GM19455 (cell line): ENCODE measurements around the gene ANO9.

Source experiments
- ATAC-seq: cut with Tn5 transposase; IDR thresholded peaks from one replicate; pipeline ENCODE4 v1.9.1; 2021; ENCODE audit not compliant: unreplicated experiment

The ANO9 gene, protein sequence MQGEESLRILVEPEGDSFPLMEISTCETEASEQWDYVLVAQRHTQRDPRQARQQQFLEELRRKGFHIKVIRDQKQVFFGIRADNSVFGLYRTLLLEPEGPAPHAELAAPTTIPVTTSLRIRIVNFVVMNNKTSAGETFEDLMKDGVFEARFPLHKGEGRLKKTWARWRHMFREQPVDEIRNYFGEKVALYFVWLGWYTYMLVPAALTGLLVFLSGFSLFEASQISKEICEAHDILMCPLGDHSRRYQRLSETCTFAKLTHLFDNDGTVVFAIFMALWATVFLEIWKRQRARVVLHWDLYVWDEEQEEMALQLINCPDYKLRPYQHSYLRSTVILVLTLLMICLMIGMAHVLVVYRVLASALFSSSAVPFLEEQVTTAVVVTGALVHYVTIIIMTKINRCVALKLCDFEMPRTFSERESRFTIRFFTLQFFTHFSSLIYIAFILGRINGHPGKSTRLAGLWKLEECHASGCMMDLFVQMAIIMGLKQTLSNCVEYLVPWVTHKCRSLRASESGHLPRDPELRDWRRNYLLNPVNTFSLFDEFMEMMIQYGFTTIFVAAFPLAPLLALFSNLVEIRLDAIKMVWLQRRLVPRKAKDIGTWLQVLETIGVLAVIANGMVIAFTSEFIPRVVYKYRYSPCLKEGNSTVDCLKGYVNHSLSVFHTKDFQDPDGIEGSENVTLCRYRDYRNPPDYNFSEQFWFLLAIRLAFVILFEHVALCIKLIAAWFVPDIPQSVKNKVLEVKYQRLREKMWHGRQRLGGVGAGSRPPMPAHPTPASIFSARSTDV

DNA sequence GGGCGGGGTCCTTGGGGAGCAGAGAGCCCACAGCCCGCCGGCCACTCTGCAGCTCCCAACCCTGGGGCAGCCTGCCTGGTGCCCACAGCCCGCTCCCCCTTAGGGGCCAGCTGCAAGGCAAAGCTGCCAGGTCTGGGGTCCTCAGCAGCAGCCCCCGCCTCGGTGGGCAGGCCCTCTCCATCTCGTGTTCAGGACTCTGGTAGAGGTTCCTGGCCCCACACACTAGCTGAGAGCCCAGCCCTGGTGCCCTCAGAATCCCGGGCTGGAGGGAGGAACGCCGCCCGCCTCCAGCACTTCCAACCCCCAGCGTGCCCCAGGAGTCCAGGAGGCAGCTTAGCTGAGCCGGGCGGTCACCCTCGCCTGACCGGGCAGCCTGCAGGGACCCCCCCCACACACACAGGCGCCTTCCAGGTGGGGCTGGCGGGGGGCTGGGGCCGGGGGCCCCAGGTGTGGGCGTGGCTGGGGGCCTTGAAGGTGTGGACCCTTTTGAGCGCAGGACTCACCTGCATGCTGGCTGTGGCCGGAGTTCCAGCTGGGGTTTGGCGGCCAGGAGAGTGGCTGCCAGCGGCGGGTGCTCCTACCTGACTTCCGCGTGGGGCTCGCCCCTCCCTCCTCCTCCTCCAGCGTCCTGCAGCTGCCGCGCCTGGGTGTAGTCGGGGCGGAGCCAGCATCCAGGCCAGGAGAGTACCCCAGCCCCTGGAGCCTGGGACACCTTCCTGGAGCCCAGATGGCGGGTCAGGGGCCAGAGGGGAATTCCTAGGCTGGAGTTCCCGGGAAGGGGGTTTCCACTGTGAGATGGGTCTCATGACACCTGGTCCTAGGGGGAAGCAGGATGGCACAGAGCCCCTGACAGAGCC lies at the start of gene ANO9:
Gene ANO9 (minus strand): TSS at position 594 of the 857 bp plus-strand sequence. CDS start 85 bp downstream, at position 509.
- peak; percentile 59 for ATAC-seq

GRCh38 chr11:491358-491757 lies 49.5 kb upstream of the ANO9 start:
- ATAC-seq = no peak

- no peak for ATAC-seq
Measured at GRCh38 chr11:490930-491260, 49.1 kb upstream of the ANO9 start.

DNA sequence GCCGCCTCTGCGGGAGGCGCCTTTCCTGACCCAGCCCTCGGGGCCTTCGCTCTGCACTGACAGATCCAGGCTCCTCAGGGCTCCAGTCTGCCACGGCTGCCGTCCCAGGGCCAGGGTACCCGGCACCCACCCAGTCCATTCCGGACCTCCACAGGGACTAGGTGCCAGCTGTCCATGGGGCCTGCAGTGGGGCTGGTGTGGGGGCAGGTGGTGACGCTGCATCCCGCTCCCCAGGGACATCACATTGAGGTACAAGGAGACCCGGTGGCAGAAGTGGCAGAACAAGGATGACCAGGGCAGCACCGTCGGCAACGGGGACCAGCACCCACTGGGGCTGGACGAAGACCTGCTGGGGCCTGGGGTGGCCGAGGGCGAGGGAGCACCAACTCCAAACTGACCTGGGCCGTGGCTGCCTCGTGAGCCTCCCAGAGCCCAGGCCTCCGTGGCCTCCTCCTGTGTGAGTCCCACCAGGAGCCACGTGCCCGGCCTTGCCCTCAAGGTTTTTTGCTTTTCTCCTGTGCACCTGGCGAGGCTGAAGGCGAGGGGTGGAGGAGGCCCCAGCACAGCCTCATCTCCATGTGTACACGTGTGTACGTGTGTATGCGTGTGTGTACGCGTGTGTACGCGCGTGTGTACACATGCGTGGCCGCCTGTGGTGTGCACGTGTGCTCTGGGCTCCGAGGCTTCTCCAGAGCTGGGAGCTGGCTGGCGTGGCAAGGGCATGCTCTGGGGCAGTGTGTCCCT lies 48.5 kb upstream of the ANO9 start:
- ATAC-seq = no peak

DNA sequence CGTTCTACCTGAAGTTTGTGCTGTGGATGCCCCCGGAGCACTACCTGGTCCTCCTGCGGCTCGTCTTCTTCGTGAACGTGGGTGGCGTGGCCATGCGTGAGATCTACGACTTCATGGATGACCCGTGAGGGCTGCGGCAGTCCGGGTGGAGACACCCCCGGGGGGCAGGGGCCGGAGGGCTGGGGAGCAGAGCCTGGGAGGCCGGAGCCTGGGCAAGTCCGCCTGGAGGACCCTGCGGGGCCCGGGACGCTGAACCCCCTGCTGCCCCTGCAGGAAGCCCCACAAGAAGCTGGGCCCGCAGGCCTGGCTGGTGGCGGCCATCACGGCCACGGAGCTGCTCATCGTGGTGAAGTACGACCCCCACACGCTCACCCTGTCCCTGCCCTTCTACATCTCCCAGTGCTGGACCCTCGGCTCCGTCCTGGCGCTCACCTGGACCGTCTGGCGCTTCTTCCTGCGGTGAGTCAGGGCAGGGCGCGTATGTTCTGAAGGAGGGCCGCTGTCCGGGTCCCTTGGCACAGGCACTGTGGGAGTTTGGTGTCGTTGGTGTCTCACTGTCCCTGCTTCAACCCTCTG lies 47.9 kb upstream of the ANO9 start:
- no peak for ATAC-seq

DNA sequence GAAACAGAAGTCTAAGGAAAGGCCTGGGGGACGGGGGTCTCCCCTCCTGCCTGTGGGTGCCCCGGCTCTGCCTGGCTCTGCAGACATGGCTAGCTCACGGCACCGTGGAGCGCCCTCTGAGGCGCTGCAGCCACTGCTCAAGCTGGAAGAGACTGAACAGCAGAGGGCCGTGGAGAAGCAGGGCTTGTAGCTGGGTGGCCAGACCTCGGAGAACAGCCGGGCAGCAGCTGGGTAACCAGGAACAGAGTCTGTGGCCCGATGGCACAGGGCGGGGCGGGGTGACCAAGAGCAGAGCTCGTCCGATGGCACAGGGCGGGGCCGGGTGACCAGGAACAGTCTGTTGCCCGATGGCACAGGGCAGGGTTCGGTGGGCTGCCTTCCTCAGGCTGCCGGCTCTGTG lies 47.2 kb upstream of the ANO9 start:
- no peak for ATAC-seq

- no peak for ATAC-seq
Measured at GRCh38 chr11:488579-488978, 46.8 kb upstream of the ANO9 start.

DNA sequence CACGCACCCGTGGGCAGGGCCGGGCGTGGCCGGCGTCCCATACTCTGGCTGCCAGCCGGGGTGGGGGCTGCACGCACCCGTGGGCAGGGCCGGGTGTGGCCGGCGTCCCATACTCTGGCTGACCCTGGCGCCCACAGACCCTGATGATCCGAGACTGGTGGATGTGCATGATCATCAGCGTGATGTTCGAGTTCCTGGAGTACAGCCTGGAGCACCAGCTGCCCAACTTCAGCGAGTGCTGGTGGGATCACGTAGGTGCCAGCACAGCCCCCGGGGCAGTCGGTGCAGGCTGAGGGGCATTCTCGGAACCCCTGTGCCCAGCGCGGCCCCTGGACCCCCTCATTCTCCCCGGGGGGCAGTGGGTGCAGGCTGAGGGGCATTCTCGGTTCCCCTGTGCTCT lies 46.3 kb upstream of the ANO9 start:
- no peak for ATAC-seq

GRCh38 chr11:487571-488021 lies 45.8 kb upstream of the ANO9 start:
- no peak for ATAC-seq

- ATAC-seq = no peak
Measured at GRCh38 chr11:486189-486588, 44.4 kb upstream of the ANO9 start.

DNA sequence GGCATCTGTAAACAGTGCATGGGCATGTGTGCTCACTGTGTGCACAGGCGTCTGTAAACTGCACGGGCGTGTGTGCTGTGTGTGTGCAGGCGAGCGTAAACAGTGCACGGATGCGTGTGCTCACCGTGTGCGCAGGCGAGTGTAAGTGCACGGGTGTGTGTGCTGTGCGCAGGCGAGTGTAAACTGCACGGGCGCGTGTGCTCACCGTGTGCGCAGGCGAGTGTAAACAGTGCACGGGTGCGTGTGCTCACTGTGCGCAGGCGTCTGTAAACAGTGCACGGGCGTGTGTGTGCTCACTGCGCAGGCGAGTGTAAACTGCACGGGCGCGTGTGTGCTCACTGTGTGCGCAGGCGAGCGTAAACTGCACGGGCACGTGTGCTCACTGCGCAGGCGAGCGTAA lies 42.8 kb upstream of the ANO9 start:
- ATAC-seq = no peak

GRCh38 chr11:479311-479710 lies 37.5 kb upstream of the ANO9 start:
- ATAC-seq = no peak

DNA sequence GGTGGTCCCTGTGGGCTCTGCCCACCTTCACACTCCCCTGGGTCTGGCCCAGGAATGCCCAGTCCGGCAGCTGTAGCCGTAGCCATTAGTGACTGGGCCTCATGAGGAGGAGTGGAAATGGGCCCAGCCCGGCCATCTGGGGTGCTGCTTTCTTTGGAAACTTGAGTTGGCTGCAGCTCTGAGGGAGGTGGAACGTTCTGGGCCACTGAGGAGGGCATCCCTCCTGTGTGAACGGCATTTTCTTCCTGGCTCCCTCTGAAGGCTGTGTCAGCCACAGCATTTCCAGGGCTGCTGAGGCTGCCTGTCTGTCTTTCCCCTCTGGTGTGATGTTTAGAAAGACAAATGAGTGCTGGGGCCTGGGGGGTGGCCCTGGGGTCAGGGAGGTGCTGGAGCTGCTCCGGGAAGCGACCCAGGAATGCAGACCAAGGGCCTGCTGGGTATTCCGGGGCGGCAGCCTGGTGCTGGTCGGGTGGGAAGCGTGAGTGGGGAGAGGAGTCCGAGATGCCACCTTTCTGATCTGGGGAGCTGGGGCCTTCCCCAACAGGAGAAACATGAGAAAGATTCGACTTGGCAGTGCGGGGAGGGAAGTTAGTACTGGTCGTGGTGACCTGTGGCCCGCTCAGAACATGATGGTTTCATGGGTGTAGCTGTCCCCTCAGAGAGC lies 35.4 kb upstream of the ANO9 start:
- ATAC-seq = no peak

GRCh38 chr11:476416-476815 lies 34.6 kb upstream of the ANO9 start:
- ATAC-seq = no peak

DNA sequence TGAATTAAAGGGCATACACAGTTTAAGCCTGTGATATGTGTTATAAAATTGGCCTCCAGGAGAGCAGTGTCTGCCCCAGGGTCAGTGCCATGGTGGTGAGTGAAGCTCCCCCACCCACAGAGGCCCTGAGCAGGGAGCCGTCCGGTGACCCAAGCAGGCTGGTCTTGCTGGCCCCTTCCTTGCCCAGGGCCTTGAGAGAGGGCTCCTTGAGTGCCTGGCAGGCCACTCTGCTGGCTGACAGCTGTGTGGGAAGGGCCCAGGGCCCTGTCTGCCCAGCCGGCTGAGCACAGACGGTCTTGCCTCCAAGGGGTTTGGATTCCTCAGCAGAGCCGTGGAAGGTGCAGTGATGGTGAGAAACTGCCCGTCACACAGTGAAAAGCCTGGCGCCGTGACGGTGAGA lies 34.1 kb upstream of the ANO9 start:
- no peak for ATAC-seq

GRCh38 chr11:474914-475506 lies 33.2 kb upstream of the ANO9 start:
- no peak for ATAC-seq

- no peak for ATAC-seq
Measured at GRCh38 chr11:473962-474785, 32.4 kb upstream of the ANO9 start.

DNA sequence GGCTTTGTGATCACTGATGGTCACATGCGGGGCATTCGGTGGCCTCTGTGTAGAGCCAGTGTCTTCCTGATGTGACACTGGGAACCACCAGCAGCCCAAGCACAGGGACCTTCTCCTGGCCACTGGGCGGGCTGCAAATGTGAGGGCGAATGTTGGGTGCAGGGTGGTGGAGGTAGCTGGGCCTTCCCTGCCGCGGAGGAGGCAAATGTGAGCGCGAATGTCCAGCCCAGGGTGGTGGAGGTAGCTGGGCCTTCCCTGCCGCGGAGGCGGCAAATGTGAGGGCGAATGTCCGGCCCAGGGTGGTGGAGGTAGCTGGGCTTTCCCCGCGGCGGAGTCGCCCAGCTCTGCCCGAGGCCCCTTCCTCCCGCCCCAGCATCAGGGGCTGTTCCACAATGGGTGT lies 31.6 kb upstream of the ANO9 start:
- ATAC-seq = no peak

- ATAC-seq = no peak
Measured at GRCh38 chr11:472816-473215, 31.0 kb upstream of the ANO9 start.
